ENCODE data around the gene PTPN20.

DNA sequence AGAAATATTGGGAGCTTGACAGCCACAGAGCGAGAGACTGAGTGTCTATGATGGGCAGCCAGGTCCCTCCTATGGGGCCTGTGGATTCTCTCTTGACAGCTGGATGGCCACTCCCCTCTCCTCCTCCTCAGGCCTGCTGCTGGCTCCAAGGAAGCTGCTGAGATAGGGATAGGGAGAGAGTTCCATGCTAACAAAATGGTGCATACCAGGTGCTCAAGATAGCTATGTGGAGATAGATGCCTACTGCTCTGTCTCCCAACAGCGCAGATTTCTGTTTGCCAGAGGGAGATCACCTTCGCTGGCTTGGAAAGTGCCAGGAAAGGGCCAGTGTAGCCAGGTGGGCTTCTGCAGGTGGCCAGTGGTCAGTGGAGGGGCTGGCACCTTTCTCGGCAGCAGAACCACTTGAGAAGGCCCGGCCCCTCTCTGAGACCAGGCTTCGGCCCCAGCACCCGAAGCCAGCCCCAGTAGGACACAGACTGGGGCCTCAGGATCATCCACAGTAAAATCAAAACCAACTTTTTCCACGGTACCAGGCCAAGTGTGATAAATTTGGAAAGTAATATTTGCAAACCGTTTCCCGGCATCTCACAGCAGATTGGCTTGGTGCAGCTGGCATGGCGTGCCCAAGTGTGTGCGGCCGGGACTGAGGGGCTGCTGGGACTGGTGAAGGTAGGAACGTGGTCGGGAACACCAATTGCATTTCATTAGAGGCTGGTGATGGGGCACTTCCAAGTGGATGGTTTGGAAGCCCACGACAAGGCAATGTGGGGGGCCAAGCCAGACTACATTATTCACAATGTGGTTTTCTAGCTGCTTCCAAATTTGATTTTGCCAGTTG, 139.6 kb downstream of the PTPN20 start:
- no peak for TF ChIP-seq SP1 (IDR thresholded peaks at IDR 0.05)
- TF ChIP-seq BHLHE40 (IDR thresholded peaks at IDR 0.05; ENCODE audit: borderline replicate concordance) = no peak
- no peak for TF ChIP-seq SUZ12 (IDR thresholded peaks at IDR 0.05)
- TF ChIP-seq ELF4 (IDR thresholded peaks at IDR 0.05) = no peak
- TF ChIP-seq FOXM1 (IDR thresholded peaks at IDR 0.05; ENCODE audit: borderline replicate concordance) = no peak
- TF ChIP-seq, protein P1, sequence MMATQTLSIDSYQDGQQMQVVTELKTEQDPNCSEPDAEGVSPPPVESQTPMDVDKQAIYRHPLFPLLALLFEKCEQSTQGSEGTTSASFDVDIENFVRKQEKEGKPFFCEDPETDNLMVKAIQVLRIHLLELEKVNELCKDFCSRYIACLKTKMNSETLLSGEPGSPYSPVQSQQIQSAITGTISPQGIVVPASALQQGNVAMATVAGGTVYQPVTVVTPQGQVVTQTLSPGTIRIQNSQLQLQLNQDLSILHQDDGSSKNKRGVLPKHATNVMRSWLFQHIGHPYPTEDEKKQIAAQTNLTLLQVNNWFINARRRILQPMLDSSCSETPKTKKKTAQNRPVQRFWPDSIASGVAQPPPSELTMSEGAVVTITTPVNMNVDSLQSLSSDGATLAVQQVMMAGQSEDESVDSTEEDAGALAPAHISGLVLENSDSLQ (IDR thresholded peaks at IDR 0.05) = peak; percentile 52
- TF ChIP-seq ARNT (IDR thresholded peaks at IDR 0.05) = no peak
- no peak for TF ChIP-seq L3MBTL2 (conservative IDR thresholded peaks at IDR 0.05)
- TF ChIP-seq FOXA1 (IDR thresholded peaks at IDR 0.05) = no peak
- no peak for TF ChIP-seq HDGF (IDR thresholded peaks at IDR 0.05; ENCODE audit: borderline replicate concordance)
- no peak for TF ChIP-seq ZNF384 (IDR thresholded peaks at IDR 0.05)
- TF ChIP-seq LEF1 (IDR thresholded peaks at IDR 0.05; ENCODE audit: borderline replicate concordance) = no peak
